Stimulated activated CD4-positive, alpha-beta T cell treated with anti-CD3 and anti-CD28 coated beads, Interleukin-12 subunit alpha, Interleukin-12 subunit beta, amount 100 ng/mL, for 24 hours (primary cell): ENCODE results near the gene FKBP5.
"Not testable (repeated sequence)": the region's sequence is repeated elsewhere in the genome, so short reads cannot be mapped to it uniquely, and the experiment has no call there.

Experiments
- DNase-seq, 2 experiments: peaks; one replicate each; pipeline ENCODE4 v3.0.0-alpha.2; 2020; ENCODE audit warnings: low read depth in 2 of 2

FKBP5 gene

DNA sequence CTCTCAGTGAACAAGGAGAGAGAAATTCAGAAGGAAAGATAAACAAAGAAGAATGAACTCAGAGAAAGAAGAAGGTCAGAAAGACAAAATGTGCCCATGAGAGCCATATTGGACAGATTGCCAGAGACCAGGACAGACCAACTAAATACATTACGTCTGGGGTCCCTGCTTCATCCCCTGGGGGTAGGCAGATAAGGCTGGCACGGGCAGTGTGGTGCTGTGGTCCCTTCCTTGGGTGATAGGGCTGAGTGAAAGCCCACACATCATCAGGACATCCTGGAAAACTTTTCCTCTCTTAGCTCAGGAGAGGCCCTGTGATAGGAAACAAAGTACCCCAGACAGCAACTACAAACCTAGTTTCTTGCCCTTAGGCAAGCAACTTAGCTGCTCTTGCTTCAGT, 34.9 kb upstream of the FKBP5 start:
- DNase-seq: no peak

DNA sequence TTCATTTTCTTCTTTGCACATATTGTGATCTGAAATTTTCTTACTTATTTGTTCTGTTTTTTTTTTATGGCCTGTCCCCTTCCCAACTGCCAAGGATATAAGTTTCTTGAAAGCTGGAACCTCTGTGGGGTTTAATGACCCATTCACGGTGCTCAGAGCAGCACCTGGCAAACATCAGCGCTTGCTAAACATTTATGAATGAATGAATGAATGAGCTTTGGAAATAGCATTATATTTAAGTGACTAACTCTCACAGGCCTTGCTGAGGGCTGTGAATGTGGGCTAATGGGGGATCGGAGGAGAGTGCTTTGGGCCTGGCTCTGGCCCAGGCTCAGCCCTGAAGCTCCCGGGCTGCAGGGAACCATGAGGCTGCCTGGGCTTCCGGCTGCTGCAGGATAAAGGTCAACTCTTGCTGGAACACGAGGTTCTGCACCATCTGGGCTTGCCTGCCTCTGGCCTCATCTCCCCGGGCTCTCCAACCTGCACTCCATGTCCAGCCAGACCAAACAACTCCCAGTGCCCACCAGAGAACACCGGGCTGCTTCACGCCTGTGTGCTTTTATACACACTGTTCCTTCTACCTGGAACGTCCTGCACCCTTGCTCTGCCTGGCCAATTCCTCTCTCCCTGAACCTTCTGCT, 33.5 kb upstream of the FKBP5 start:
- no peak for DNase-seq

DNA sequence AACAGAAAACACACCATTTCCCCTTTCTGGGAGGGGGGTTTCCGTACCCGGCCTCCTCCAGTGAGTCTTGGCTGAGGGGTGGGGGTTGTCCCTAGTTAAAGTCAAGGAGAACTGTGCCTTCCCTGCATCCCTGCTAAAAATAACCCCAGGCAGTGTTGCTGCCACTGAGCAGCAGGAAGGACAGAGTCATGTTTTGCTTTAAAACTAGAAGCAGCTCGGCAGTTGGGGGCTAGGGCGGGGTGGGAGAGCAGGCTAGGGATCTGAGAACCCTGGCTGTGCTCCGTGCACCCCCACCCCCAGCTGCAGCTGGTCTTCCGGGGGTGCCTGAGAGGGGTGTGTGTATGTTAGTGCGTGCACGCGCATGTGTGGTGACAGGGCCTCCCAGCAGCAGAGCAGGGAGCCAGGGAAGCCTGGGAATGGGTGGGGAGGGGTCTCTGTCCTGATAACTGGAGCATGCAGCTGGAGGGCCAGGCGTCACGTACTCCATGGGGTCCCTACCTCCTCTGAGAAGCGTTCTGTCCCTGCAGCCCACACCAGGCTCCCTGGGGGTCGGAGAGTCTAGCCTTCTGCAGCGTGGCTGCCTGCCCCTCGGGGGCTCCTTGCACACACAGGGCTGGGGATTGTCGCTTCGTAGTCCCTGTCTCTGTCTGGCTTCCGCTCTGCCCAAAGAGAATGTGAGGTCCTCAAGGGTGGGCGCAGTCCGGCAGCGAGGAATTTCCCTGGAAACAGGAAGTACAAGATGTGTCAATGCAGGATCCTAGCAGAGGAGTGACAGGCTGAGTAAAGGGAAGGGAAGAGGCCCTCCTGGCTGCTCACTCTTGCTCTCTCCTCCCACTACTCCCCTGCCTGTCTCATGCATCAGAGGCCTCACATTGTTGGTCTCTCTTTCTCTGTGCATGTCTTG, 31.4 kb upstream of the FKBP5 start:
- no peak for DNase-seq

- DNase-seq: no peak
Observed at GRCh38 chr6:35719404-35719829, 30.7 kb upstream of the FKBP5 start.

DNA sequence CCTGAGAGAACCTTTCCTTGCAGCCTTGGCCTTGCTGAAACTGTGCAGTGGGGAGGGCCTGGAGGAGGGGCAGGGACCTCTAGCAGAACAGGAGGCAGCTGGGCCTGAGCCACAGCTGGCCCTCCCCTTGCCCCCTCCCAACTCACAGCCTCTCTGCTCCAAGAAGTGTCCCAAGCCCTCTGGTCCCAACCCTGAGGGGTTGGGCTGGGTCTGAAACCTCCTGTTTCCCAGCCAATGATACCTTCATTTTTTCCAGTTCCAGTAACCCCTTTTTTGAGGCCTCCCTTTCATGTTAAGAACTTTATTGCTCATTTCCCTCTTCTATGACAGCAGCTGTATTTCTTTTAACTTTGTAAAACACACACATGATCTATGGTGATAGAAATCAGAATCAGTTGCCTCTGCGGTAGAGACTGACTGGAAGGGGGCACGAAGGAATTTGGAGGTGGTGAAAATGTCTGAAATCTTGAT, 30.2 kb upstream of the FKBP5 start:
- DNase-seq: no peak

DNA sequence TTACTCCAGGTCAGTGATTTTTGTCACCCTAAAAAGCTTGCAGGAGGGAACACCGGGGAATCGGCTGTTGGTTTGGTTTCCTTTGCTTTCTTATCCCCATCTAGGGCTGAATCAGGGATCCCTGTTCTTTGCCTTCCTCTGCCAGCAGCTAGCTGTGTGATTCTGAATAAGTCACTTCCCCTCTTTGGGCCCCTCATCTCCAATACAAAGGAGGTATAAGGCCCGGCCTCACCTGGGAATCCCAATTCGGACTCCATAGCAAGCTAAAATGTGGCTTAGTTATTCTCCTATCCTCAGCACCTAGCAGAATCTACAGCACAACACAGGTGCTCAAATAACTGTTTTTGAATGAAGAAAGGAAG, 29.6 kb upstream of the FKBP5 start:
- DNase-seq: no peak

DNA sequence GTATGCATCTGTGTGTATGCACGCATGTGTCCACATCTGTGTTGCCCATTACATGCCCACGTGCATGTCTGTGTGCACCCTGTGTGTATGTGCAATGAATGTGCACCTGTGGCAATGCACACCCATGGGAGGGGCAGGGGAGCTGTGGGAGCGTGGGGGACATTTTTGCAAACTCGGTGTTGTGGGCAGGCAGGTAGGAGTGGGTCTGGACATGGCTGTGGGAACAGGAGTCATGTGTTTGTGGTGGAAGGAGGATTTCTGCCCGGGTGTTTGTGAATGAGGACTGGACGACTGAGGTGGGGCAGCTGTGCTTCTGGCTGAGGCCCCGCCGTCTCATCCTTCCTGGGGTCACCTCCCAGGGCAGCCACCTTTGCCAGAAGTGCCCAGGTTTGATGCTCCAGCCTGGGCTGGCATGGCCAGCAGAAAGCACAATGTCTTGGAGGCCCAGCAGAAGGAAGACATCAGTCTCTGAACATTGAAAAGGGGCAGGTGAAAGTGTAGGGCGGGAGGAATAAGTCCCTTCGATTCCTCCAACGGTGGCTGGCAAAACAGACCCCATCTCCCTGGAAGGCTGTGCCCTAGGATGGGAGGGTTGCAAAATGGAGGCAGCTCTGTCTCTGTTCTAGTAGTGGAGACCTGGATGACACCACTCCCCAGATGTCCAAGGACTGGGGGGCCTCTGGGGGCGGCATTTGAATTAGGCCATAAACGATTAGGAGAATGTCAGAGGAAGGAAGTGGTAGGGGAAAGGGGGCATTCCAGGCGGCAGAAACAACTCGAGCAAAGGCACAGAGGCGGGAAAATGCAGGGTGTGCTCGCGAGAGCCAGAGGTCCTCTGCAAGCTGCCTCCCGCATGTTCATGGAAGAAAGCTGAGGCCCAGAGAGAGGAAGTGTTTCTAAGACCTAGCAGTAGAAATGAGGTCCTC, 29.0 kb upstream of the FKBP5 start:
- DNase-seq: no peak

- no peak for DNase-seq
Observed at GRCh38 chr6:35716798-35717197, 28.1 kb upstream of the FKBP5 start.

DNA sequence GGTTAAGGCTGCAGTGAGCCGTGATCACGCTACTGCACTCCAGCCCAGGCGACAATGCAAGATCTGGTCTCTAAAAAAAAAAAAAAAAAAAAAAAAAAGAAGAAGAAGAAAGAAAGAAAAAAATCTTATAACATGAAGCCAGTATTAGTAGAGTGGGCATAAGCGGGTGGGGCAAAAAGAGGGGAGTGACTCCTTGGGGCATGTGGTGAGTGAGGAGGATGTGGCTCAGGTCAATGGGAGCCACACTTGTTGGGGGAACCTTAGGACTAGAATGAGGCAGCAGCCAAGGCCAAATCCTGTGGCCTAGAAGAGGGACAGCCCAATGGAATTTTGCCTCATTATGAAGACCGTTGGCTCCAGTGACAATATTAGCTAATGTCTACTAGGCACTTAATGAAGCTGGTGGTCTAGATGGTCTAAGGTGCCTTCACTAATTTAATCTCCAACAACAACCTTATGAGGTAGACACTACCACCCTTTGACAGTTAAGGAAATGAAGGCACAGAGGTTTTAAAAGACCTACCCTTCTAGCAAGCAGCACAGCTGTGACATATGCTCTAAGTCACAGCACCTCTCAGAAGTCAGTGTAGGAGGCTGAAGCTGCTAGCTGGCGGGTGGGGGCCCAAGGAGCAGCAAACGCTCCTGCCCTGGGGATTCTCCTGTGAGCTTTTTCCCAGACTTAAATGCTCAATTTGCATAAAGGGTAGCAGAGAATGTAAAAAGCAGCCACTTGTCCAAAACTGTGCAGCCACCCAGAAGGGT, 24.5 kb upstream of the FKBP5 start:
- DNase-seq: no peak

GRCh38 chr6:35711731-35712130, 23.0 kb upstream of the FKBP5 start:
- no peak for DNase-seq

DNA sequence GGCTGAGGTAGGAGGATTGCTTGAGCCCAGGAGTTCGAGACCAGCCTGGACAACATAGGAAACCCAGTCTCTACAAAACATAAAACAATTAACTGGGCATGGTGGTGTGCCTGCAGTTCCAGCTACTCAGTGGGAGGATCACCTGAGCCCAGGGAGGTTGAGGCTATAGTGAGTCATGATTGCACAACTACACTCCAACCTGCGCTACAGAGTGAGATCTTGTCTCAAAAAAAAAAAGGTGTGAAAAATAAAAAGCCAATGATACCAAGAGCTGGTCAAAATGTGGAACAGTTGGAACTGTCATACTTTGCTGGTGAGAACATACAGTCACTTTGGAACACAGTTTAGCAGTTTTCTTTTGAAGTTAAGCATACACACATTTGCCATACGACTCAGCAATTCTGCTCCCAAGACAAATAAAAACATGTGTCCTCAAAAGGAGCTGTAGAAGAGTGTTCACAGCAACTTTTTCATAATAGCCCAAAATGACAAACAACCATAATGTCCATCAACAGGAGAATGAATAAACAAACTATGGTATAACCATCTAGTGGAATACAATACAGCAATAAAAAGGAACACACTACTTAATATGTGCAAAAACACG, 21.6 kb upstream of the FKBP5 start:
- no peak for DNase-seq

DNA sequence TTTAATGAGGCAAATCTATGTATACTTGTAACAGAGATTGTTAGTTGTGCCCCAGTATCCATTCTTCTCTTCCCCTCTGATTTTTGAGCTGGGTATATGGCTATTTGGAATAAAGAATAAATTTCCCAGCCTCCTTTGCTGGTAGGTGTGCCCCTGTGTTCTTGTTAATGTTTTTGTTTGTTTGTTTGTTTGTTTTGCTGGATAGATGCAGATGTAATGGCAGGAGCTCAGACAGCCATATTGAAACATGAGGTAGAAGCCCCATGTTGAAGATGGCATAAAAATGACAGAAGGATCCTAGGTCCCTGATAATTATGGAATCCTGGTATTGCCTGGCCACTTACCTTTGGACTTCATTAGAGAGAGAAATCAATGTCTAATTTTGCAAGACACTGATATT, 19.9 kb upstream of the FKBP5 start:
- DNase-seq: no peak

GRCh38 chr6:35707714-35708407, 19.1 kb upstream of the FKBP5 start:
- DNase-seq: no peak

- DNase-seq: no peak
Observed at GRCh38 chr6:35706468-35706867, 17.8 kb upstream of the FKBP5 start.

DNA sequence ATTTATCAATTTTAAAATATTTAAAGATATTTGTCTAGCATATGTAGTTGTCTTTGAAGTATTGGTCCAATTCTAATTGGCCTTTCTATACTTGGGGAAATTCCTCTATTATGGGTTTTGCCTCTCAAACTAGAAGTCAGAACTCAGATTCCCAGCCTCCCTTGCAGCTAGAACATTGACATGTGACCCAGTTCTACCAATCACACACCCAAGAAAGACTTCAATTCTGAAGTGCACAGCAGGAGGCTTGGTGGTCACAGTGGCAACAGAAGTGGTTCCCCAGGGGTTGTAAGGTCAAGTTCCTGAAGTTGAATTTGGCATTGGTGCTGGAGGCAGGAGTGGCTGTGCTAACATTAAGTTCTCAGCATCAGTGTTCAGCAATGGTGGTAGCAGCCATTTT, 14.8 kb upstream of the FKBP5 start:
- no peak for DNase-seq

DNA sequence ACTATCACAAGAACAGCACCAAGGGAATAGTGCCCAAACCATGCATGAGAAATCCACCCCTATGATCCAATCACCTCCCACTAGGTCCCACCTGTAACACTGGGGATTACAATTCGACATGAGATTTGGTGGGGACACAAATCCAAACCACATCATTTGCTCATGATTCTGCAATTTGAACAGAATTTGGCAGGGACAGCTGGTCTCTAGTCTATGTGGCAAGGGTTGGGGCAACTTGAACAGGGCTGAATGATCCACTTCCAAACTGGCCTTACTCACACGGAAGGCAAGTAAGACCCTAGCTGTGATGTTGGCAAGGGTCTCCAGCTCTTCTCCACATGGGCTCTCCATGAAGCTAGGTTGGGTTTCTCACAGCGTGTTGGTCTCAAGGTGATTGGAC, 10.1 kb upstream of the FKBP5 start:
- DNase-seq: no peak

DNA sequence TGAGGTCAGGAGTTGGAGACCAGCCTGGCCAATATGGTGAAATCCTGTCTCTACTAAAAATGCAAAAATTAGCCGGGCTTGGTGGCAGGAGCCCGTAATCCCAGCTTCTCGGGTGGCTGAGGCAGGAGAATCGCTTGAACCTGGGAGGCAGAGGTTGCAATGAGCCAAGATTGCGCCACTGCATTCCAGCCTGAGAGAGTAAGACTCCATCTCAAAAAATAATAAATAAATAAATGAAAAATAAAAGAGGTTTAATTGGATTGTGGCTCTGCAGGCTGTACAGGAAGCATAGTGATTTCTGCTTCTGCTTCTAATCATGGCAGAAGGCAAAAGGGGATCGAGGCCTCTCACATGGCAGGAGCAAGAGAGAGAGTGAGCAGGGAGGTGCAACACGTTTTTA, 9.7 kb upstream of the FKBP5 start:
- not testable (repeated sequence) for DNase-seq

- no peak for DNase-seq
Observed at GRCh38 chr6:35694462-35694861, 5.7 kb upstream of the FKBP5 start.

- no peak for DNase-seq
Observed at GRCh38 chr6:35691027-35691824, 2.5 kb upstream of the FKBP5 start.

GRCh38 chr6:35690484-35690883, 1.8 kb upstream of the FKBP5 start:
- no peak for DNase-seq
